Muscle of leg (tissue), 9 donors: Measurements from ENCODE around the gene TMEM267. TPM values are rescaled to one million over a fixed set of nuclear protein-coding genes. Genes with fewer than 3 reads are reported as not detected.

Experiments
- polyA plus RNA-seq, 8 donors: library from polyadenylated mRNA; unstranded; fragments of 120-200 nt; gene quantifications; one replicate each; pipeline versions ENCODE4 v1.2.1 to v1.2.3, GENCODE V29; 2013; ENCODE audit warnings: inconsistent platforms in 1 of 8, low replicate concordance in 1 of 8; ENCODE audit not compliant: insufficient read length in 8 of 8, insufficient read depth in 1 of 8
- total RNA-seq: library from RNA; stranded (reverse); fragments of 120-200 nt; gene quantifications from one replicate; pipeline ENCODE4 v1.2.4, GENCODE V29; 2013

Gene TMEM267
- total and polyA plus RNA-seq, 9 donors, result 7.8 to 9.1 (median 8.2) TPM

Other genes starting within 250 kb of the TMEM267 start
- gene HMGCS1, start 170.5 kb downstream of the TMEM267 start, total RNA-seq, result 23.5 TPM
- 10 to 100 TPM; 24.7 to 51.0 (median 39.9) TPM for gene HMGCS1, start 170.5 kb downstream of the TMEM267 start, polyA plus RNA-seq
- gene CCL28, start 71.5 kb downstream of the TMEM267 start, total RNA-seq, result 0.22 TPM
- under 1 TPM; 0.18 to 0.79 (median 0.37) TPM for gene CCL28, start 71.5 kb downstream of the TMEM267 start, polyA plus RNA-seq
- gene C5orf34, start 31.3 kb upstream of the TMEM267 start, total RNA-seq, result 4.5 TPM
- 1 to 10 TPM; 3.2 to 4.9 (median 4.0) TPM for gene C5orf34, start 31.3 kb upstream of the TMEM267 start, polyA plus RNA-seq
- gene PAIP1, start 73.2 kb upstream of the TMEM267 start, total RNA-seq, result 108 TPM
- 10 to 100 TPM; 81.6 to 96.8 (median 91.6) TPM for gene PAIP1, start 73.2 kb upstream of the TMEM267 start, polyA plus RNA-seq
- 67.0 TPM for gene NNT, start 119.3 kb upstream of the TMEM267 start, total RNA-seq
- gene NNT, start 119.3 kb upstream of the TMEM267 start, polyA plus RNA-seq, result 10 to 100 TPM; 72.1 to 92.1 (median 78.0) TPM